HG03280 (cell line): ENCODE results near the gene ACP4.
"Not testable (repeated sequence)": the region's sequence is repeated elsewhere in the genome, so short reads cannot be mapped to it uniquely, and the experiment has no call there.

ENCODE experiments used
- ATAC-seq: cut with Tn5 transposase; IDR thresholded peaks from one replicate; pipeline ENCODE4 v1.9.1; 2021; ENCODE audit warnings: mild to moderate bottlenecking, moderate library complexity; ENCODE audit not compliant: unreplicated experiment

Gene ACP4

GRCh38 chr19:50773454-50773853 lies 16.8 kb upstream of the ACP4 start:
- ATAC-seq: not testable (repeated sequence)

DNA sequence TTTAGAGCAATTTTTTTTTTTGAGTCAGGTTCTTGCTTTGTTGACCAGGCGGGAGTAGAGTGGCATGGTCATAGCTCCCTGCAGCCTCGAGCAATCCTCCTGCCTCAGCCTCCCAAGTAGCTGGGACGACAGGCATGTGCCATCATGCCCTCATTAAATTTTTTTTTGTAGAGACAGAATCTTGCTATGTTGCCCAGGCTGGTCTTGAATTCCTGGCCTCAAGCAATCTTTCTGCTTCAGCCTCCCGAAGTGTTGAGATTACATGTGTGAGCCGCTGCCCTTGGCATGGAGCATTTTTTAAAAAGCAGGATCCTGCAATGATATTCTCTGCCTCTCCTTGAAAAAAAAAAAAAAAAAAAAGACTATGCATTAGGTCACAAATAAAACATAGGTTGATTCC lies 14.1 kb upstream of the ACP4 start:
- ATAC-seq: no peak

- ATAC-seq: no peak
Observed at GRCh38 chr19:50777261-50777660, 13.0 kb upstream of the ACP4 start.

DNA sequence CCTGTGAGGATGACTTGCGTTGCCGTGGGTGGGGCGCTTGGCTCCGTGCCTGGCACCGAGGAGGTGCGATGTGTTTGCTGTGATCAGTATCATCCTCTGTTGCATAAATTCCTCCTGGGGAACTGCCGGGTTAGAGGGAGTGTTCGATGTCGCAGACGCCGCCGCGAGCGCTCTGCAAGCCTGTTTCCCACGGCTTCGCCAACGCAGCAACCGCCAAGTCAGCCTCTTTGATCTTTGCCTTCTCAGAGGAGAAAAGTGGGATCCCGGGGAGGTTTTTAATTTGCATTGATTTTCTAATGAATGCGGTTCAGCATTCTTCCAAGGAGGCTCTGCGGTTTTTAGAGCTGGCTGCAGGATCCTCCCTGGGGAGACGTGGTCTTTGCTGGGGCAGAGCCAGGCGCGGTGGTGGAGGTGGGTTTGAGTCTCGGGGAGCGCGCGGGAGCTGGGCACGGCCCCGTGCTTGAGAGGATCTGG lies 12.3 kb upstream of the ACP4 start:
- ATAC-seq: no peak

- ATAC-seq: no peak
Observed at GRCh38 chr19:50778906-50779430, 11.2 kb upstream of the ACP4 start.

DNA sequence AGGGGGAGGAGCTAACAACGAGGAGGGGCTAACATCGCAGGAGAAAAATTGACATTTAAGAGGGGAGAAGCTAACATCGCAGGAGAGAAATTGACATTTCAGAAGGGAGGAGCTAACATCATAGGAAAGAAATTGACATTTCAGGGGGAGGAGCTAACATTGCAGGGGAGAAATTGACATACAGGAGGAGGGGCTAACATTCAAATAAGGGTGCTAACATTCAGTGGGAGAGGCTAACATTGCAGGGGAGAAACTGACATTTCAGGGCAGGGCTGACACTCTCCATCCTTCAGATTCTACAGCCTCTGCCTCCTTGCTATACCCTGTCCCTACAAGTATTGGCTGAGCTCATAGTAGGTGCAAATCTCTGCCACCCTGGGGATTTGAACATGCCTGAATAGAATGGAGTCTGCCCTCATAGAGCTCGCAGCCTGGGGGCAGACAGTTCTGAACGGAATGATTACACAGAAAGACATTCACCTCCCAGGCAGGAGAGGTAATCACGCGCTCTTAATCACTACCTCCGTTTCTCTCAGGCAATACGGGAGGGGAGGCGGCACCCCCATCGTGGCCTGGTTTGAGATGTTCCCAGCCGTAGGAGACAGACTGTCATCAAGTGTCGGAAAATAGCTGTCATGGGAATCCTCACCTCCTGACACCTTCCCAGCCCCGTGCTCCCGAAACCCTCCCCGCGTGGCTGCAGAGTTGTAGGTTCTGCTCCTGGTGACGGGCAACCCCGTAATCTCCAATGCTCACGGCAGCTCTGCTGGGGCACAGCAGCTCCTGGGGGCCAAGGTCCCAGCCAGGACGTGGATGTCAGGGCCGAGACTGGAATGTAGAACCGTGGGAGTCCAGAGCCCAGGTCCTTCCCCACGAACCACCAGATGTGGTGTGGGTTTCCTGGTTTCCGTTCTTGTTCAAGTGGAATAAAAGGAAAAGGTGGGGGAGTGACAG lies 10.4 kb upstream of the ACP4 start:
- ATAC-seq: no peak

GRCh38 chr19:50780753-50781435 lies 9.3 kb upstream of the ACP4 start:
- ATAC-seq: no peak

GRCh38 chr19:50783848-50784152 lies 6.4 kb upstream of the ACP4 start:
- ATAC-seq: not testable (repeated sequence)

DNA sequence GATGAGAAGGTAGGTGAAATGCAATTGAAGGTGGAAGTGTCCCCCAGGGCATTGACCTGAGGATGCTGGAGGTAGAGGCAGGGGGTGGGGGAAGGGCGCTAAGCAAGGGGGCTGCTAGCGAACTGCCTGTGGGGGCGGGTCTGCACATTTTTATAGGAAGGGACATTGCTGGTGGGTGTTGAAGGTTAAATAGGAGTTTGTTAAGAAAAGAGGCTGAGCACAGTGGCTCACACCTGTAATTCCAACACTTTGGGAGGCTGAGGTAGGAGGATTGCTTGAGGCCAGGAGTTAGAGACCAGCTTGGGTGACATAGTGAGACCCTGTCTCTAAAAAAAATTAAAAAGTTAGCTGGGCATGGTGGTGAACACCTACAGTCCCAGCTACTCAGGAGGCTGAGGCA lies 5.5 kb upstream of the ACP4 start:
- ATAC-seq: no peak

- no peak for ATAC-seq
Observed at GRCh38 chr19:50785329-50785728, 4.9 kb upstream of the ACP4 start.

- ATAC-seq: no peak
Observed at GRCh38 chr19:50790922-50791467, 780 bp downstream of the ACP4 start.

DNA sequence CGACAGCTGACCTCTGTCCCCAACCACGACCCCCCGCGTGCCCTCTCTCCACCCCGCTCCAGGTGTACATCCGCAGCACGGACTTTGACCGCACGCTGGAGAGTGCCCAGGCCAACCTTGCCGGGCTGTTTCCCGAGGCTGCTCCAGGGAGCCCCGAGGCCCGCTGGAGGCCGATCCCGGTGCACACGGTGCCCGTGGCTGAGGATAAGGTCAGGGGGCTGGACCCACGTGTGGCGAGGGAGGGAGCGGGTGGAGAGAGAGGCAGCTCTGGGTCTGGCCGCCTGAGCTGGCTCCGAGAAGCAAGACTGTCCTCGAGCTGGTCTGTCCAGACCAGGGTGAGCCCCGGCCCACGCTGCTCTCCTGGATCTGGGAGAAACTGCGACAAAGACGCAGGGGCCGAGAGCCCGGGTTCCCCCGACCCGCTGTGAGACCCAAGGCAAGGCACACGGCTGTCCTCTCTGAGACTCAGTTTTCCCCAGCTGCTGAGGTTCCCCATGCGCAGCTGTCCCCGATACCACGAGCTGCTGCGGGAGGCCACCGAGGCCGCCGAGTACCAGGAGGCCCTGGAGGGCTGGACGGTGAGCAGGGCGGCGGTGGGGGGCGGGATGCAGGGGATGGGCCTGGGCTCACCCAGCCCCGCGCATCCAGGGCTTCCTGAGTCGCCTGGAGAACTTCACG lies 1.5 kb downstream of the ACP4 start:
- ATAC-seq: no peak

DNA sequence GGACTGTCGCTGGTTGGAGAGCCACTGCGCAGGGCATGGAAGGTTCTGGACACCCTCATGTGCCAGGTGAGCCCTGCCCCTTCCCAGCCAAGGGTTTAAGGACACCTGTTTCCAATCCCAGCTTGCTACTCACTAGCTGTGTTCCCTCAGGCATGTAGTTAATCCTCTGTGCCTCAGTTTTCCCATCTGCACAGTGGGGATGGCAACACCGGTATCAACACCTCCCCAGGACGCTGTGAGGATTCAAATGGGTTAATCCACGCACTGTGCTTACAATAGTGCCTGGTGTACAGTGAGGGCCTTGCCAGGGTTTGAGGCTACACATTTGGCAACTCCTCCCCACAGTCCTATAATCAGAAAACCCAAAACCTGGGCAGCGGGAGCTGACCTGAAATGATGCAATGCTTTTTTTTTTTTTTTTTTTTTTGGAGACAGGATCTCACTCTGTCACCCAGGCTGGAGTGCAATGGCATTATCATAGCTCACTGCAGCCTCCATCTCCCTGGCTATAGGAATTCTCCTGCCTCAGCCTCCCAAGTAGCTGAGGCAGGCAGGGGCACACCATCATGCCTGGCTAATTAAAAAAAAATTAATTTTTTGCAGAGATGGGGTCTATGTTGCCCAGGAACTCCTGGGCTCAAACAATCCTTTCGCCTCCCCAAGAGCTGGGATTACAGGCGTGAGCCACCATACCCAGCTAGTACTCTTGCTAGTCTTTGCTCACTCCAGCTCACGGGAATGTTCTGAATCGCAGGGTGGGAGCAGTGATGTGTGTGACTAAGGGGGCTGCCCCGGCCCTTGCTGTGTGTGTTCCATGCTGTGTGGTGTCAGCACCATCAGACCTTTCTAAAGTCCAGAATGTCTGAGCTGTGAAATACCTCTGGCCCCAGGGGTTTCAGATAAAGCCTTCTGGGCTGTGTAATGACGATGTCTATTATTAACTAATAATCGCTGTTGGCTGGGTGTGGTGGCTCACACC lies 2.3 kb downstream of the ACP4 start:
- ATAC-seq: no peak

DNA sequence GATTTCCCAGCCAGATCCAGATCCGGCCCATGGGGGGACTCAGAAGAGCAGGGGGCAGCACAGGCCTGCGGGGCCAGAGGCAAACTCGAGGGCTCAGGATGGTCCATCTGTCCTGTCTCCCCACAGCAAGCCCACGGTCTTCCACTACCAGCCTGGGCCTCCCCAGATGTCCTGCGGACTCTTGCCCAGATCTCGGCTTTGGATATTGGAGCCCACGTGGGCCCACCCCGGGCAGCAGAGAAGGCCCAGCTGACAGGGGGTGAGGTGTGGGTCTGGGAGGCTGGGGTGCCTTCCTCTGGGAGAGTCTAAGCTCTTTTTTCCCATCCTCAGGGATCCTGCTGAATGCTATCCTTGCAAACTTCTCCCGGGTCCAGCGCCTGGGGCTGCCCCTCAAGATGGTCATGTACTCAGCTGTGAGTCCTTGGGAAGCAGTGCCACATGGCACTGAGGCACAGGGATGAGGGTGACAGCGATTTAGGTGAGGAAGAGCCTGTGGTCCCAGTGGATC lies 3.4 kb downstream of the ACP4 start:
- no peak for ATAC-seq

- ATAC-seq: no peak
Observed at GRCh38 chr19:50794074-50794875, 4.1 kb downstream of the ACP4 start.

DNA sequence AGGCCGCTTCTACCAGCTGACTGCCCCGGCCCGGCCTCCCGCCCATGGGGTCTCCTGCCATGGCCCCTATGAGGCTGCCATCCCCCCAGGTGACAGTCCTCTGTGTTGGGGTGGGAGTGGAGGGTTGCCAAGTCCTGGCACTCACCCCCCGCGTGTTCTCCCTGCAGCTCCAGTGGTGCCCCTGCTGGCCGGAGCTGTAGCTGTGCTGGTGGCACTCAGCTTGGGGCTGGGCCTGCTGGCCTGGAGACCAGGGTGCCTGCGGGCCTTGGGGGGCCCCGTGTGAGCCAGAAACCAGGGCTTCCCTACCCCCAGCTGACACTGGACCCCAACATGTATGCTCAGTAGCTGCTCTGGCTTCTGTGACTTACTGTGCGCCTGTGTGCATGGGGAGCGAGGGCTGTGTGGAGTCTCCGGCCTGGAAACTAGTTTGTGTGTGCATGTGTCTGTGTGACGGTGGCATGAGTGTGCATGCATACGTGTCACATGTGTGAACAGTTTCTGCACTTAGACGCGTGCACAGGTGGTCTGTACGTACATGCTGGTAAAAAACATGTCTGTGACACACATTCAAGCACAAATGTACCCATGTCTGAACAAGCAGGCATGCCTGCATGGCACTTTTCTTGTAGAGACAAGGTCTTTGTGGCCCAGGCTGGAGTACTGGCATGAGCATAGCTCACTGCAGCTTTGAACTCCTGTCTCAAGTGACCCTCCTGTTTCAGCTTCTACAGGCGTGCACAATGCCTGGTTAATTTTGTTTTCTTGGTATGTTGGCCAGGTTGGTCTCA lies 4.9 kb downstream of the ACP4 start:
- ATAC-seq: no peak

GRCh38 chr19:50795664-50796073 lies 5.5 kb downstream of the ACP4 start:
- no peak for ATAC-seq

- ATAC-seq: no peak
Observed at GRCh38 chr19:50796128-50796633, 6.0 kb downstream of the ACP4 start.
